ENCODE measurements around the gene KDM3B.

Gene KDM3B

GRCh38 chr5:138452720-138453119 is 100.2 kb downstream of the KDM3B start:
- no peak for DNase-seq (ENCODE audit: low spot score)

- DNase-seq (ENCODE audit: low spot score), result no peak
Measured at GRCh38 chr5:138453590-138453989, 101.1 kb downstream of the KDM3B start.

DNA sequence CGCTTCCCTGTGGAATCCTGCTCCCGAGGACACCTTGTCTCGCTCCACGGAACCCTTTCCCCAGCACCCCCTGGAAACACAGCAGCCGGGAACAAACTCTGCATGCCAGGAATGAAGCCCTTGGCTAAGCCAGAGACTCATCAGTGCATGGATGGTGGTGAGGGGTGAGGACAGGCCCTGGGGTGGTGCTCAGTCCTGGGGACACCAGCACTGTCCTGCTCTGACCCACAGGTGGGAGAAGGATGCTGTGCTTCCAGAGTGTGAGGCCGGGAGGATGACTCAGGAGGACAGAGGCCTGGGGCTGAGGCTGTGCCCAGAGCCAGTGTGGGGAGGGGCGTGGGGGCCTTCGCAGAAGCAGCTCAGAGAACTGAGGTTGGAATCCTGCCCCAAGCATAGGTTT is 101.6 kb downstream of the KDM3B start:
- DNase-seq (ENCODE audit: low spot score), result no peak

- no peak for DNase-seq (ENCODE audit: low spot score)
Measured at GRCh38 chr5:138455232-138455930, 102.9 kb downstream of the KDM3B start.

- no peak for DNase-seq (ENCODE audit: low spot score)
Measured at GRCh38 chr5:138457531-138458275, 105.2 kb downstream of the KDM3B start.

- no peak for DNase-seq (ENCODE audit: low spot score)
Measured at GRCh38 chr5:138458384-138458783, 105.9 kb downstream of the KDM3B start.

GRCh38 chr5:138458856-138459255 is 106.4 kb downstream of the KDM3B start:
- no peak for DNase-seq (ENCODE audit: low spot score)

GRCh38 chr5:138459311-138459933 is 106.9 kb downstream of the KDM3B start:
- DNase-seq (ENCODE audit: low spot score), result no peak

DNA sequence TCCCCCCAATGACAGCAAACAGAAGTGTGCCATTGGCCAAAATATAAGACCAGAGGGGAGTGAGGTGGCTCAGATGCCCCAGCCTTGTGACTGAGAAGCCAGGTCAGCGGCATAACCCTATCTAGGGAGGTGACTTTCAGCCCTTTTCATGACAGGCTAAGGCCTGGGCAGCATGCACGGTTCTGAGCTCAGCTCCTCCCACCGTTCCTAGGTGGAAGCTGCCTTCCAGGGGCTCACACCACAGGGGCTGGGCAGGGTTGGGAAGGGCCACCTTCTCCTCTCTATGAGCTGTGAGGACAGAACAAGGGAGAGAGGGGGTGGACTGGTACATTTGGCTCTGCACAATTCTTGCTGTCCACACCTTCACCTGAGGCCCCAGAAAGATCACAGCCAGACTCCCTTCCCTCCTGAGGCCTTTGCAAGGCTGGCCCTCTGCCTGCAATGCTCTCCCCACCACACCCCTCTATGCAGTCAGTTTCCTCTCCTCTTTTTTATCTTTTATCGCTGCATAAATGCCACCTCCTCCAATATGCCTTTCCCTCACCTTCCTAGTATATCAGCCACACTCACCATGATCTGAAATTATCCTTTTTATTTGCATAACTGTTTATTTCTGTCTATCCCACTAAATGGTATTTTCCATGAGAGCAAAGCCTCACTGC is 107.7 kb downstream of the KDM3B start:
- no peak for DNase-seq (ENCODE audit: low spot score)

DNA sequence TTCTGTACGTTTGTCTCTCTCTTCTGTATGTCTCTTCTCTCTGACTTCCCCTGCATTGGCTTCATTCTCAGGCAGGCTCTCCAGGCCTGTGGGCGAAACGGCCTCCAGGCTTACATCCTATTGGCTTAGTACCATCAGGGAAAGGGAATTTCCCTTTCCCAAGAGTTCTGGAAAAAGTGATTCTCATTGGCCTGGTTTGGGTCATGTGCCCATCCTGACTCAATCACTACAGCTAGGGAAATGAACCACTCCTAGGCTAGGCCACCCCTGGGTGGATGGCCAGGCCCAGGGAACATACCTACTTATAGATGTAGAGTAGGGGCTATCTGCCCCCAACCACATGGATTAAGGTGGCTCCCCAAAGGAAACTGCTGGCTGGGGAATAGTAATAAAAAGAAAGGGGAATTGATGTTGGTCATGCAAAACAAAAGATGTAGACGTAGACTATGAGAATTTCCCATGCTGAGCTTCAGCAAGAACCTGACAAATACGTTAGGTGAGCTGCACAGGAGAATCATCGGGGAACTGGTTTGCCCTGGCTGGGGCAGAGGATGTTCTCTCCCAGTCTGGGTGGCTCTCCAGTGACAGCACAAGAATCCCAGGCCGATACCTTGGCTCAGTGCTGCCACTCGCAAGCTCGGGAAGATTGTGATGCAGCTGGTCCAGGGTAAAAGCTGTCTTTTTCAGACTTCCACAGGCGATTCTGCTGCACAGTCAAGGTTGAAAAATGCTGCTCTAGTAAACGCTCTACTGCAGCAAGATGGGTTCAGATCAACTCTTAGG is 109.0 kb downstream of the KDM3B start:
- DNase-seq (ENCODE audit: low spot score), result peak; percentile 87

- no peak for DNase-seq (ENCODE audit: low spot score)
Measured at GRCh38 chr5:138463419-138464007, 111.0 kb downstream of the KDM3B start.

- DNase-seq (ENCODE audit: low spot score), result peak; percentile 98
Measured at GRCh38 chr5:138464008-138464387, 111.5 kb downstream of the KDM3B start.

GRCh38 chr5:138464388-138465260 is 112.1 kb downstream of the KDM3B start:
- DNase-seq (ENCODE audit: low spot score), result peak; percentile 95

- DNase-seq (ENCODE audit: low spot score), result peak; percentile 90
Measured at GRCh38 chr5:138465261-138466124, 113.0 kb downstream of the KDM3B start, which contains the start of gene EGR1. Gene EGR1, plus strand, starts transcription at chr5:138465479. Its CDS starts 283 bp downstream, at chr5:138465762.

DNA sequence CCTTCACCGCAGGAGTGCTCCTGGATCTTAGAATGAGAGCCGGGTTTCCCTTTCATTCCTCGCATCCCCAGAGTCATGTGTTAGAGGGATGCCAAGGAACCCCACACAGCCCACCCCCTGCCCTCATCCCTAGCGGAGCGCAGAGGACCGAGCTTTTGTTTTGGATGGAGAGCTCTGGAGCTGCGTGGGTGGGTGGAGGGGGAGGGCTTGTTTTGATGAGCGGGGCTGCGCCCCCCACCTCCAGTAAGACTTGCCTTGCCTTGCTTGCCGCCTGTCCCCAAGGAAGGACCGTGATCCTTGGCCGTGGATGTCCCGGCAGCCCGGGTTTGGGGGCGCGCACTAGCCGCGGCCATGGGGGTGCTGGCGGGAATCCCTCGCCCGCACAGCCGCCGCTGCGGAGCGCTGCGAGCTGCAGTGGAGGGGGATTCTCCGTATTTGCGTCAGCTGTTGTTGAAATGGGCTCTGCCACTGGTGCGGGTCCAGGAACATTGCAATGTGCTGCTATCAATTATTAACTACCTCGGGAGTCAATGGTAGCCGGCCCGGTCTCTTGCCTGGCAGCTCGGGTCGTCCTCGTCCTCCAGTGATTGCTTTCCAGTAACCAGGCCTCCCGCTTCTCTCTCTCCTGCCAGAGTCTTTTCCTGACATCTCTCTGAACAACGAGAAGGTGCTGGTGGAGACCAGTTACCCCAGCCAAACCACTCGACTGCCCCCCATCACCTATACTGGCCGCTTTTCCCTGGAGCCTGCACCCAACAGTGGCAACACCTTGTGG is 113.8 kb downstream of the KDM3B start:
- no peak for DNase-seq (ENCODE audit: low spot score)

- no peak for DNase-seq (ENCODE audit: low spot score)
Measured at GRCh38 chr5:138466900-138467710, 114.6 kb downstream of the KDM3B start.

- DNase-seq (ENCODE audit: low spot score), result no peak
Measured at GRCh38 chr5:138467711-138468132, 115.2 kb downstream of the KDM3B start.

All from AG08395 (cell line).